ENCODE measurements around the gene CPLANE2. TPM values are rescaled to one million over a fixed set of nuclear protein-coding genes. Genes with fewer than 3 reads are reported as not detected.

CPLANE2 gene
- total RNA-seq, 4 donors from 2014 or later = 0.60 to 12.3 (median 4.3) TPM

DNA sequence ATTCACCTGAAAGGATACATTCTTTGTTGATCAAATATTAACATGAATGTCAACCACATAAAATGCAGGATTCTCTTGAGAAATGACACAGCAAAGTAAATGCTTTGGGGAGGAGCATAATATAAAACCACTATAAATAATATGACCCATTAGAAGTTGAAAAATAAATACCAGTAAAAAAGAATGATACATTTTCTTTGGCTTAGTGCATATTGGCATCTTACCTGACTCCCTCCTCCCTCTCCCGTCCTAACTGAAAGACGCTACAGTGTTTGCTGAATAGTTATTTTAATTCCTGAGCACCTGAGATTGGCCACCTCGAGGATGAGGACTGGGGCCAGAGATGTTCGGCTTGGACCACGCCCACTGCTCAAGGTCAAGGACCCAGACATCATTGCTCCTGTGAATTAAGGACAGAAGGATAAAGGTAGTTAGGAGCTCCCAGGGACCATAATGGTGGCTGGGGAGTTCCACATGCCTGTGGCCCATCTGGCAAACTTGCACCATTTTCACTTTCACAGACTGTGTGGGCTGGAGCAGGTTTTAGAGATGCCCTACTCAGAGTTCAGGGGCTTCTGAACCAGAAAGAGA, 16.4 kb upstream of the CPLANE2 start:
- peaks cover 0 to 28% (median 7%) of the 10 kb centered on the region in 4 donors for H3K36me3 ChIP-seq
- no peak overlapping the region for H3K4me3 ChIP-seq
- no peak overlapping the region for H3K27ac ChIP-seq
- TF ChIP-seq POLR2AphosphoS5 (IDR thresholded peaks at IDR 0.05) = no peak
- TF ChIP-seq, protein P1, sequence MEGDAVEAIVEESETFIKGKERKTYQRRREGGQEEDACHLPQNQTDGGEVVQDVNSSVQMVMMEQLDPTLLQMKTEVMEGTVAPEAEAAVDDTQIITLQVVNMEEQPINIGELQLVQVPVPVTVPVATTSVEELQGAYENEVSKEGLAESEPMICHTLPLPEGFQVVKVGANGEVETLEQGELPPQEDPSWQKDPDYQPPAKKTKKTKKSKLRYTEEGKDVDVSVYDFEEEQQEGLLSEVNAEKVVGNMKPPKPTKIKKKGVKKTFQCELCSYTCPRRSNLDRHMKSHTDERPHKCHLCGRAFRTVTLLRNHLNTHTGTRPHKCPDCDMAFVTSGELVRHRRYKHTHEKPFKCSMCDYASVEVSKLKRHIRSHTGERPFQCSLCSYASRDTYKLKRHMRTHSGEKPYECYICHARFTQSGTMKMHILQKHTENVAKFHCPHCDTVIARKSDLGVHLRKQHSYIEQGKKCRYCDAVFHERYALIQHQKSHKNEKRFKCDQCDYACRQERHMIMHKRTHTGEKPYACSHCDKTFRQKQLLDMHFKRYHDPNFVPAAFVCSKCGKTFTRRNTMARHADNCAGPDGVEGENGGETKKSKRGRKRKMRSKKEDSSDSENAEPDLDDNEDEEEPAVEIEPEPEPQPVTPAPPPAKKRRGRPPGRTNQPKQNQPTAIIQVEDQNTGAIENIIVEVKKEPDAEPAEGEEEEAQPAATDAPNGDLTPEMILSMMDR (IDR thresholded peaks at IDR 0.05) = no peak
- in situ Hi-C loops (cut with MboI; ENCODE audit: low pct_ligation_motif_present in 1 of 4, low pct_unique_long_range_greater_than_20kb in 1 of 4, low sequenced_read_pairs in 3 of 4) (no loop called here), intact Hi-C loops (cut with DNase I; ENCODE audit: low total_unique reads) (no loop called here)
- DNase-seq = no peak
- WGBS, 2 donors (ENCODE audit: low coverage in 1 of 2) = 89 to 100% methylated on average over 2 to 5 of the region's 5 CpGs
- H3K27me3 ChIP-seq = no peaks in the 10 kb centered on the region
- H3K9me3 ChIP-seq = no peaks in the 10 kb centered on the region
- peaks cover 13 to 26% (median 16%) of the 10 kb centered on the region in 4 donors for H3K4me1 ChIP-seq

DNA sequence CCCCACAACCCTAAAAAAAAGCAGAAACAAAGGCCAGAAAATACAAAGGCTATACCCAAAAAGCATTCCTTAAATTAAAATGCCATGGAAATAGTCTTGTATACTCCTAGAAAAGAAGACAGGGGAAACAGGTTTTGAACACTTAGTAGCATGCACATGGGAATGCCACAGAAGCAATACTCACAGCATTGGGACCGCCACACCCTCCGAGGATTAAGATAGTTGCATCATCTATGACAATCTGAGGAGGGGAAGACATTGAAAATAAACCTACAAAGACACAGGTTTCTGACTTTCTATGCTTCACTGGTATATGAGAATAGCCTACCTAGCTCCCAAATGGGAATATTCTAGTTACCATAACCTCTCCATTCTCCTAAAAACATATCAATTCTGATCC, 15.9 kb upstream of the CPLANE2 start:
- in situ Hi-C loops (cut with MboI; ENCODE audit: low pct_ligation_motif_present in 1 of 4, low pct_unique_long_range_greater_than_20kb in 1 of 4, low sequenced_read_pairs in 3 of 4) = no loop called here
- intact Hi-C loops (cut with DNase I; ENCODE audit: low total_unique reads) = no loop called here
- no peak for DNase-seq
- no peaks in the 10 kb centered on the region for H3K27me3 ChIP-seq
- 83 to 88% methylated on average over 1 to 2 of the region's 2 CpGs for WGBS, 2 donors (ENCODE audit: low coverage in 1 of 2)
- H3K27ac ChIP-seq = no peak overlapping the region
- peaks cover 0 to 28% (median 7%) of the 10 kb centered on the region in 4 donors for H3K36me3 ChIP-seq
- no peaks in the 10 kb centered on the region for H3K9me3 ChIP-seq
- no peak overlapping the region for H3K4me3 ChIP-seq
- H3K4me1 ChIP-seq = peaks cover 18 to 31% (median 22%) of the 10 kb centered on the region in 4 donors
- no peak for TF ChIP-seq EP300 (IDR thresholded peaks at IDR 0.05; ENCODE audit: low read depth)
- TF ChIP-seq, protein P1 (IDR thresholded peaks at IDR 0.05) = no peak
- TF ChIP-seq POLR2AphosphoS5 (IDR thresholded peaks at IDR 0.05) = no peak
- TF ChIP-seq POLR2A (IDR thresholded peaks at IDR 0.05) = no peak

DNA sequence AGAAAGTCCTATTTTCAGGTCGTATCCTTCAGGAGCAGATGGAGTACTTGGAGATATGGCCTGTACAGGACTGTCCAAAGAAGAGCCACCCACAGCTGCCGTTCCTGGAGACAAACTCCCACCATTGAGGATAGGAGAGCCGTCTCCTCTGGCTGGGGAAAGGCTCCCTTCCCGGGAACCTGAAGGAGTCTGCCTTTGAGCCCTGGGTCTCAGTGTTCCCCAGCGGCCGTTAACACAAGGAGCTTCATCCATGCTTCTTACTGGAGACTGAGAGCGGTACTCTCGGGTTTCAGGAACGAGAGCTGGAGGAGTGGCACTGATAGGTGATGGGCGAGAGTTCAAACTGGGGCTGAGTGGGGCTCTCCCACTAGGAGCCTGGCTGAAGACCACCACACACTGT, 14.4 kb upstream of the CPLANE2 start:
- Histone ChIP-seq H3K36me3 (peaks cover 0 to 28% (median 7%) of the 10 kb centered on the region in 4 donors), H3K9me3 (no peaks in the 10 kb centered on the region), H3K27me3 (no peaks in the 10 kb centered on the region), H3K27ac (peak overlapping the region; percentile 69 to 82 (median 70)), H3K4me3 (no peak overlapping the region), H3K4me1 (peaks cover 22 to 37% (median 23%) of the 10 kb centered on the region in 4 donors)
- intact Hi-C loops (cut with DNase I; ENCODE audit: low total_unique reads) (no loop called here), in situ Hi-C loops (cut with MboI; ENCODE audit: low pct_ligation_motif_present in 1 of 4, low pct_unique_long_range_greater_than_20kb in 1 of 4, low sequenced_read_pairs in 3 of 4) (no loop called here)
- WGBS, 2 donors (ENCODE audit: low coverage in 1 of 2) = 81% methylated on average over 10 of the region's 10 CpGs; no CpG with 5 or more reads in 1 of the 2 donors
- TF ChIP-seq POLR2A (IDR thresholded peaks at IDR 0.05) (no peak), EP300 (IDR thresholded peaks at IDR 0.05; ENCODE audit: low read depth) (no peak), POLR2AphosphoS5 (IDR thresholded peaks at IDR 0.05) (no peak)
- TF ChIP-seq, protein P1 (IDR thresholded peaks at IDR 0.05) = no peak
- no peak for DNase-seq

DNA sequence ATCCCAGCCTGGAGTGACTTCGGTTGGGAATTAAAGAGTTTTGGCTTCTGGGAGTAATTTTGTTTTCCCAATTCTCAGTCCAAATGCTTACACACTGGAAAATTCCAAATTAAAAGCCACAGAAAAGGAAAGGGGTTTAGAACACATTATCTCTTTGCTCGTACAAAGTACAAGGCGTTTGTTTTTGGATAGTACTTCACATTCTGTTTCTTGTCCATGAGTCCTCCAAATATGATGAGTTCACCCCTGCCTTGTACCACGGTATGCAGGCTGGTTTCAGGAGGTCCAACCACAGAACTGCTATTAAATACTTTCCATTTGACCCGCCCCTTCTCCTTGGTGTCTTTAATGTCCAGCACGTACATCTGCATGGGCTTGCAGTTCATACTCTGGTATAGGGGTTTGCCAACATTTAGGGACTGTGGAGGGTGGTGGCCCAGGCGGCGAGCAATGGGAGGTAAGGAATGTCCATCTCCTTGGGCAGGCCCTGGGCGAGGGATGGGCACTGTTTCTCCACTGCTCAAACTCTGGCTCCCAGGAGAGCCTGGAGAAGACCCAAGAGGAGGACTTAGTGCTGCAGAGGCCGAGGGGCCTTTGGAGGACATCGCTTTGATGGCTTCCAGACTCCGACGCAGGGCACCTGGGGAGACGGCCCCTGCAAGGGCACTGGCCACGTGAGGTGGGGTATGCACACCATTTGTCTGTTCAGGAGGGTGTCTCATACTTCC, 13.7 kb upstream of the CPLANE2 start:
- intact Hi-C loops (cut with DNase I; ENCODE audit: low total_unique reads) = no loop called here
- in situ Hi-C loops (cut with MboI; ENCODE audit: low pct_ligation_motif_present in 1 of 4, low pct_unique_long_range_greater_than_20kb in 1 of 4, low sequenced_read_pairs in 3 of 4) = no loop called here
- 71 to 79% methylated on average over 4 to 15 of the region's 15 CpGs for WGBS, 2 donors (ENCODE audit: low coverage in 1 of 2)

More for the DNA sequence above, 13.7 kb upstream of the CPLANE2 start:
- TF ChIP-seq, protein P1 (IDR thresholded peaks at IDR 0.05) = no peak
- TF ChIP-seq EP300 (IDR thresholded peaks at IDR 0.05; ENCODE audit: low read depth) = no peak
- TF ChIP-seq POLR2A (IDR thresholded peaks at IDR 0.05) = no peak
- TF ChIP-seq POLR2AphosphoS5 (IDR thresholded peaks at IDR 0.05) = peak in 1 of 3 donors; percentile 9
- no peaks in the 10 kb centered on the region for H3K27me3 ChIP-seq
- no peak overlapping the region for H3K4me3 ChIP-seq
- peaks cover 0 to 23% (median 4%) of the 10 kb centered on the region in 4 donors for H3K36me3 ChIP-seq
- H3K27ac ChIP-seq = peak overlapping the region; percentile 69 to 82 (median 70)
- peaks cover 22 to 37% (median 23%) of the 10 kb centered on the region in 4 donors for H3K4me1 ChIP-seq
- DNase-seq = no peak
- no peaks in the 10 kb centered on the region for H3K9me3 ChIP-seq

All from transverse colon (tissue), 4 donors.